DMS153 (cell line): Measurements from ENCODE around the gene IL1RAPL2.

Source experiments
- DNase-seq: peaks from one replicate; lab custom pipeline; 2025; lab: John Stamatoyannopoulos, UW

Gene IL1RAPL2

DNA sequence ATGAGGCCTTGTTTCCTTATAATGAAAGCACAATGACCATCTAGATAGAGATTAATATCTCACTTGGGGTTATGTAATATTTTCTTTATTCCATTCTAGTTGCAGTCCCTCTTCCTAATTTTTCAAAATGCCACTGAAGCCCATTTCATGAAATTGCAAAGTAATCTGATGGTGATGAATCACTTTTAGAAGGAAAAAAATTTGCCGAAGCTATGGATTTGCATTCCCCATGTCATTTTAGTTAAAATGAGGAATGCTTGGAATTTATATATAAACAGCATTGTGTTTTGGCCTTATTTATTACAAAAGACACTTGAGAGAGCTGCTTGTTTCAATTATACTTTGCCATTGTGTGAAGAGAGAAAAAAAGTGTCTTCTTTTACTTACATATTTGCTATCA lies 896.2 kb downstream of the IL1RAPL2 start:
- DNase-seq, result no peak

DNA sequence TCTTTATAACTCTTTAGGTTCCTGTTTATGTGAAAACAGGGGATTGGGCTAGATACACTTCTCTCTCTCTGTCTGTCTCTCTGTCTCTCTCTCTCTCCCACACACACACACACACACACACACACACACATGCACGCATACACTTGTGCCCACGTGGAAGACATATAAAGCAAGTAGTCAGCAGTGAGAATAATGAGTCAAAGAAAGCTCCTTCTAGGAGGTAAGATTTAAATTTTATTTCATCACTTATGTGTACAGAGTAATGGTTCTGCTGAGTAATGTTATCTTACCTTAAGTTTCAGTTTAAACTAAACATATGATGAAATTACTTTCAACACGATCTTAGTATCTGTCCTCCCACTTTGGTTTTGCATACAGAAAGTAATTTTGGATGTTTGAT lies 897.5 kb downstream of the IL1RAPL2 start:
- DNase-seq, result no peak

DNA sequence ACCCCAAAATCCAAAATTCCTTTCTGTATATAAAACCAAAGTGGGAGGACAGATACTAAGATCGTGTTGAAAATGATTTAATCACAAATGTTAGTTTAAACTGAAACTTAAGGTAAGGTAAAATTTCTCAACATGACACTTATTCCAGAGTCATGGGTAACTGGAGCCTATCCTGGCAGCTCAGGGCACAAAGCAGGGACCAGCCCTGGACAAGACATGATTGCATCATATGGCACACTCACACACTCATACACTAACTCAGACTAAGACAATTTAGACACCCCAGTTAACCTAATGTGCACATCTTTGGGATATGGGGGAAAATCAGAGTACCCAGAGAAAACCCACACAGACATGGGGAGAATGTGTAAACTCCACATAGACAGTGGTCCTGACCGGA lies 898.6 kb downstream of the IL1RAPL2 start:
- no peak for DNase-seq

DNA sequence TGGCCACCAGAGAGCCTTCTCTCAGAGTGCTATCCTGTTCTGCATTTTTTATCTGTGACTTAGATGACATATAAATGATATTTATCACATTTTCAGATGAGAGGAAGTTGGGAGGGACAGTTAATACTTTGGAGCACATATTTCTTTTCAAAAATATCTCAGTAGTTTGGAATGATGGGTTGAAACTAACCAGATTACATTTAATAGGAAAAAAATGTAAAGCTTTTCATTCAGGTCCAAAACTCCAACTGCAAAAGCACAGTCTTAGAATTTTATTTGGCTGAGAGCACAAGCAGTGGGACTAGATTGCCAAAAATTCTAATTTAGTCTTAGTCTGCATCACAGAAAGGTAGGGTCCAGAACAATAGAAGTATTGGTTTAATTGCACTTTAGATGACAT lies 902.7 kb downstream of the IL1RAPL2 start:
- DNase-seq, result no peak

DNA sequence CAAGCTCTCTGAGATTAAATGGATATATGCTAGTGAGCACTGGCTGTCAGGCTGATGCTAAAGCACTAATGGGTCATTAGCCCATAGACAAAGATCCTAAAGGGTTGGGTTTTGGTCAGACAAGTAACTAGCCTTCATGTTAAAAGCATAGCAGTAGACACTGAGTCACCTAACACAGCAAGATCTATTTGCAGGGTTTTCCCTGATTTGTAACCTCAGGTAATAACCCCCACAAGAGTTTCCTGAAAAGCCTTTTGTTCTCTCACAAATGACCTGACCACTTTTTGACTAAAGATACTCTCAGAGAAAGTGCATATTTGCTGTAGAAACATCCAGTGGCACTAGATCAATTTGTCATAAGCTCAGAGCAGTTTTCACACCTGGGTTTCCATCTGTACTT lies 905.6 kb downstream of the IL1RAPL2 start:
- DNase-seq, result no peak

DNA sequence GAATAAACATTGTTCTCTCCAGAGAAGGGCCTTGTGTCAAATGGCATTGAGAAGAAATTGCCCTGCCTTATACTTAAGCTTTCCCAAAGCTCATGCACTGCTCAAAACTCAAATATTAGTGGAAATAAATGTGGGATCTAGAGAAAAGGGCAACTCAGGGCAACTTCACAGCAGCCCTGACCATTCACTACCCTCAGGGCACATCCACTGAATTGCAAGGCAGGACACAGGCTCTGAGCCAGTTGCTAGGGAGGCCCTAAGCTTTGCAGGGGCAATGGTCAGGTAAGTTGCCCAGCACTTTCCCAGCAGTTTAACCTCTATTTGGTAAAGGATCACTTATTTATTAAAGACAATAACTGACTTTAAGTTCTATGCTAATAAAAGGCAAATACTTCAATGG lies 909.8 kb downstream of the IL1RAPL2 start:
- DNase-seq, result no peak

DNA sequence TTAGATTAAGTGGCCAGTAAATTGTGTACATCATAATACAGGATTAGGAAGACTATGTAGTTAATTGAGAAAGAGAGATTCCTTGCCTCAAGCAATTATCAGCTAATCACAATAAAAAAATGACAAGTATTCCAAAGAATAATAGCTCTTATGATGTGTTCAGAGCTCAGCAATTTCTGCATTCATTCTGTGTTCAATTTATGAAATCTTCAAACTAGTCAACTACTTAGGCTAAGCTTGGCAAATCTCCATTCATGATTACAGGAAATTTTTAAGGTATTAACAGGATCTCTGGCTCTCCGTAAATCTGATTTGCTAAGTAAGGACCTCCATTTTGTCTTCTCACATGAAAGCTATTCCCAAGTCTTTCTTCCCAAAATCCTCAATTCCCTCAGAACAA lies 911.4 kb downstream of the IL1RAPL2 start:
- no peak for DNase-seq

DNA sequence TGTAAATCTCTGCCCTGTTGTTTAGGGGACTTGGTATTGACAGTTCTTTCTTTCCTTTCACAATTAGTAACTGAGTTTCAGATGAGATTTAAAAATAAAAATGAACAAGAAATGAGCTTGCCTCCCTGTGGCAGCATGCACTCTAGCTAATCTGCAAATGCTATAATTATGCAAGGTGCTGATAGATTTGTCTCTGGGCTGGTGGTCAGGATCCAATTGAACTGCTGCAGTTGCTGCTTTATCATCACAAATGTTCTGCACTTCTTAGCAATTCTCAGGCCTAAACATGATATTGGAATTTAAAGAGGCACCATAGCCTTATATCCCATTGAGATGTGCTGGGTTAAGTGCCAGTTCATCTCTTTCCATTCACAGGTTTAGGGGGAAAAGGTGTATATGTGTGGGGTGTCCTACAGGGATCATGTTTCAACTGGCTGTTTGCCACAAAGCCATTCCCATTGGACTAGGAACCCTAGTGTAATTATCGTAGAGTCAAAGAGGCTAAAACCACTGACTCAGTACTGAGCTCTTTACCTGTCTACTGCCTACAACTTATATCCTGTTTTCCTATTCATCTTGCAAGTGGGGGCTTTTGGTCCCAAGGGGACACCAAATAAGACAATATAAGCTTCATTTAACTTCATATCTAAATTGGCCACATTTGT lies 914.8 kb downstream of the IL1RAPL2 start:
- DNase-seq, result no peak

DNA sequence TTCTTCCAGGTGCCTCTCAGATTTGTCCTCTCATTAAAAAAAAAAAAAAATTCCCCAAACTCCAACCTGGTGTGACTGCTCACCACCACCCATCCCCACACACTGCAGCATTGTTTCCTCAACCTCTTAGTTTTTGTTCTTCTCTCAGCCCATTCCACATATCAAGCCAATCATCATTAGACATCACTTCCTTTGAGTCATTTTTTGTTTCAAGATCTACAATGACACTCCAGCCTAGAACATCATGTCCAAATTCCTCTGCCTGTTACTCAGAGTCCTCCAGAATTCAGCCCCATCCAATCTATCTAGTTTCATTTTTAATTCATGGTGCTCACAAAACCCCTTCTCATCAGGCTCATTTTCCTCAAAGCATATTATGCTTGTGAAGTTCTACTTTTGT lies 917.0 kb downstream of the IL1RAPL2 start:
- DNase-seq, result no peak

DNA sequence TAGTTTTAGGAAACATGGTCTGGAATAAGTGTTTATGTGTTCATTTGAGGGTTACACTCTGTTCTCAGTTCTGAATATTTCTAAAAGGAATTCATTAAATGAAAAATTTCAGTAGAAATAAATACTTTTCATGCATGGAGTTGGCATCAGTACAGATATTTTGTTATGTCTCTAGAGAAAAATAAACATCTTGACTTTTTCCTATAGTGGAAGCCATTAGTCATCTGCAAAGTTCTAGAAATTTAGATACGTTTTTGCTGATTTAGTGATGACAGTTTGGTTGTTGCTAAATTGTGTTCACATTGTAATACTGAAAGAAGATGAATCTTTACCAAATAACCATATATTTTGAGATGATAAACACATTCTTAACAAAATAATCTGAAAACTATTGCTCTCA lies 922.7 kb downstream of the IL1RAPL2 start:
- DNase-seq, result no peak

DNA sequence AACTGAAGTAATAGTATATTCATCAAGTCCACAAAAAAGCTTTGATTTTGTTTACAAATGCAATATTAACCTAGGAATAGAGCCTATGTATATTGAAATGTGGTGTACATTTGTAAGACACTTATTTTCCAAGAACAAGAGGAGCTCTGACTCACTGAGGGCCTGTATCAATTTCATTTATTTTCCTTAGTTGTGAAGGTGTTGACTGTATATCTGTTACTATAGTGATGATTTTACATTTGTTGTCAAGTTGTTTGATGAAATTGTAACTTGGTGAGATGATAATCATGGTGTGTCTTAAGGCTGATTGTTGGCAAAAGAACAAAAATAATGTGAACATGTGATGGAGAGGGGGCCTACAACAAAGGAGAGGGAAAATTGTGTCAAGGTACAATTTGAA lies 929.4 kb downstream of the IL1RAPL2 start:
- no peak for DNase-seq

DNA sequence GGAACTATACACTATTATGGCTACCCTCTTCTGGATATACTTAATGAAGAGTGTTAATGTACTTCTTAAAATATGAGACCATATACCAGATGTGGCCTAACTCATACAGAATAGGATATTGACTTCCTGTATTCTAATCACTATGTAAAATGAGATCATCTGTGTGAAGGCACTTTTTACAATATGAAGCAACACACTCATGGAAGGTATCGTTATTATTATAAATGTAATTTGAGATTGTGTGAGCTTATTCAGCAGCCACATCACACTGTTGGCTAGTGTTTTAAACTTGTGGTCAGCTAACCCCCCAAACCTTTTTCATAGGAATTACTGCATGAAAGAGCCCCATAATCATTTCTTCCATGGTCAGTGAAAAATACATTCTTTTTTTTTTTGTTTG lies 936.3 kb downstream of the IL1RAPL2 start:
- no peak for DNase-seq

DNA sequence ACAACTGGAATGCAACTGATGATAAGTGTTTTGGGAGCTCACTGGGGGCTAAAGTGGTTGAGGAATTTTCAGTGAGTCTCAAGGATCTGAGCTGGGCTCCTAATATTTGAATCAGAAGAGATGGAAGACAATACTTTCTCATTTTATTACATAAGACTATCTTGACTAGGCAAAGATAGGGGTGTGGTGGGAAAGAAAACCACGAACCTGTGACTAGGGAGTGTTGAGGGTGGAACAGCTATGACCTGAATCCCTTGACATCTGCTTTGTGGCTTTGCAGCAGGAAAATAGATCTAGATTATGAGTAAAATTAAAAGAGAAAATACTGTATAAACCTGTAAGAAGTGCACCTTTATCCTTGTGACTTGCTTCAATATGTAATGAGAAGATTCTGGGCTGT lies 949.6 kb downstream of the IL1RAPL2 start:
- DNase-seq, result no peak

DNA sequence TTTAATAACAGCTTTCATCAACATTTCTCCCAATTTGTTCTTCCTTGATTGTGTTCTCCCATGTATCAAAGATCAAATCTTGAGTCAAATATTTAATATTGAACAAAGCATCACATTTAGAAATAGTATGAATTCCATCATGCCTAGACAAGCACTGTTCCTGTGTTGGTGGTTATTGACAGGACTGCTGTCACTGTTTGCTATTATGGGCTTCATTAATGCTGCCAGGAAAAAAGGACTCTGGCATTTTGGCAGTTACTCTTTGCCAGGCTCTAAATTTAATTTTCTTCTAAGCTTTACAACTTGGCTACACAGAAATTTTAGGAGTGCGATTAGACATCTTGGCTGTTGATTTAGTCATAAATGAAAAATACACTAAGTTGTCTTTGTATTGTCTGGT lies 960.4 kb downstream of the IL1RAPL2 start:
- DNase-seq, result no peak

DNA sequence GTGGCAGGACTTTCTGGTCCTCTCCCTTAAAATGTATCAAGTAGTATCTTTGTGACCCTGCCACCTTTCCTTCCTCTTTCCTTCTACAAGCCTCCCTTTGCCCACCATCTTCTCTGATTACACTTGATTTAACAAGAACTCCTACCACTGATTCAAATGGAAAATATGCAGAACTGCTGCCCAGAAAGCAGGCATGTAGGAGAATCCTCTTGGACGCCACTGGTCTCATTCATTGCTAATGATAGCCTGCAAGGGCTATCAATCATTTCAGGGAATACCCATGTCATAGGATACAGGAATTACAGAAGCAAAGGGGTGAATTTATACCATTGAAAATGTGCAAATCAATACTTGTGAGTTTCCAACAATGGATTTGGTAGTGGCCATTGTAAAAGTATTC lies 961.8 kb downstream of the IL1RAPL2 start:
- no peak for DNase-seq

DNA sequence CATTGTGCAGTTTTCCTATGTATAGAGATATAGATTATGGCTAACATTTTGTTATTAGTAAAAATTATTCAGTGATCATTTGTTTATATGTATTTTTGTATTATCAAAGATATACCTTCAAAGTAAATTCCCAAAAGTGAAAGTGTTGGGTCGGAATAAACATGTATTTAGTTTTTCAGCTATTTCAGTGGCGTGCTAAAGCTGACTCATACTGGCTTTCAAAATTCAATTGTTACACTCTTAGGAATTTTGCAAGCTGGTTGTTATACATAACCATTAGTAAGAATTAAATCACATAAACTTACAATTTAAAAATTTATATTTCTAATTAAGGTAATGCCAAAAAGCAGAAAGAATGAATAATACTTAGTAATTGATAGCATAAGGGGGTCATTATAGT lies 968.0 kb downstream of the IL1RAPL2 start:
- DNase-seq, result no peak

DNA sequence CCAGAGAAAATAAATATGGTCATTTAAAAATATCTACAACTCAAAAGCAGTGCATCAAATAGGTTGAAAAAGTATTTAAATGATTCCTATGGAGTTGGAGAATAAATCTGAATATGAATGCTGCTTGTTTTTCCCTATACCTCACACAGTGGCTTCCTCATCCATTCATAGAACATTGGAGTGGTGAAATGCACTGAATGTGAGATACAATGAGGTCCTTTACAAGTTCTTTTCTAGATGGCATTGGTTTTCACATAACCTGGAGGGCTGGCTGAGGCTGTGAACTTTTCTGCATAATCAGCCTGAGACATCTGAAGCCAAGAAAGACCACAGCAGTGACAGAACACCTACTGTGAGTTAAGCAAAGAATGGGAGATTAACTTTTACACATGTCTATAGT lies 977.3 kb downstream of the IL1RAPL2 start:
- DNase-seq, result no peak

DNA sequence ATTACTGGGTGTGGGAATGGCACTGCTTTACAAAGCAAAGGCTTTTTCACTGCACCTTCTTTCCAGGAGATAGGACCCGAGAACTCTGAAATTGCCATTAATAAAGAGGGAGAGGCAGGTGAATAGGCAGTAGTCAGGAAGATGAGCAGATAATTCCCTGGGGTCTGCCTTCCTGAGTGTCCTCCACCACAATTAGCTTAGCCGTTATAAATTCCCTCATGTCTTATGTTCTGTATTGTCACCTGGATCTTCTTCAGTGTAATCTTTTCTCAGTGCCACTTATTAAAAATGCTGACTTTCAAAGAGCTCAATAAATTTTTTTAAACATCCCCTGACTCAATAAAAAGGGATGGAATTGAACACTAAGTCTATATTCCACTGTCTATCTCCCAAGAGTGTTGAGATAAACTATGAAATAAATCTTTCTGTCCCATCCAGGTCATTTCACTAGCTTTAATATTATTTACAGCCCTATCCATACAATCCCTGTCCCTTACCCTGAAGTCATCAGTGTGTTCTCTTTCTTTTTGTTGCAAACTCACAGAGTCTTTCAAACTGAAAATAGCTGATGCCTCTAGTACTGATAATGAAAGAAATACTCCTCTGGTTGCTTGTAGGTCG lies 984.2 kb downstream of the IL1RAPL2 start:
- no peak for DNase-seq

DNA sequence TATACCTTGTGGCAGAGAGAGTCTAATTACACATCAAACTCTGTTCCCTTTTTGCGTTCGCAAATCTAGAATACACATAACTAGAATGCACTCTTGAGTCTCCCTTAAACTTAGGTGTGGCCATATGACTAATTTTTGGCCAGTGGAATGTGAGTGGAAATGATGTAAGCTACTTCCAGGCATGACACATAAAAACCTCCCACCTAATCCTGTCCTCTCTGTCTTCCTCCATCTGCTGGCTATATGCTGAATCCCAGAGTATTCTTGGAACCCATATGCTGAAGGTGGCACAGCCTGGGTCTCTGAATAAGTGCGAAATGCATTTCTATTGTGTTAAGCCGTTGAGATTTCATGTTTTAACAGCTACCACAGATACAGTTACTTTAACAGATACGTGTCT lies 986.4 kb downstream of the IL1RAPL2 start:
- no peak for DNase-seq

DNA sequence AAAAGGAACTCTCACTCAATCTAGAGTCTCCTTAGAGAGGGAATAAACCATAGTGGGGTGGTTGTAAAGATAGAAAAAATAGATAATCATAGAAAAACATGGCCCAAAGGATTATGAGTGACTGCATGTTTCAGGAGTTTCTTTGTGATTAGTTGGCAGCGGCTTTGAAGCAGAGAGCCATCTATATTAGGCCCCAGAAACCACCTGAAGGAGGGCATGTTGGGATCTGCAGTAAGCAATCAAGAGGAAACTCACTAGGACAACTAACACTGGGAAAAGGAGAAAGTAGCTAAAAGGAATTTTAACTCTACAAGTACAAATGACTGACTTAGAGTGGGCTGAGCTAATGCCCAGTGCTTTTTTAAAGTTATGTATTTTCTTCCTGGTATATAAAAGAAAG lies 987.1 kb downstream of the IL1RAPL2 start:
- DNase-seq, result no peak

DNA sequence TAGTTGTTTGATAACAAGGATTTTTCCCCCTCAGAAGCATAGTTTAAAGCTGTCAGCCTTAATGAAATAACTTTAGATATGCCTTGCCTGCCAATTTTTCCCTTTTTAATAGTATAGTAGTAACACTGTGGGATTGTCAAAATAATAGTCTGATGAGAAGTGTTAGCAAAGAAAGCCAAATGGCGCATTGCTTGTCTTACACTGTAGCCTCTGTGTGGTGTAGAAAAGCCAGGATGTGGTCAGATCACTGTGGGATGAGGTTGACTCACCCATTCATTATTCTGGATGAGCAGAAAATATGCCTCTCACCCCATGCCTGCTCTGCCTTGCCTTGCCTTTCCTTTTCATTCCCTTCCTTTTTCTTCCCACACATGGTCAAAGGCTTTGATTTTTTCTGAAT lies 998.5 kb downstream of the IL1RAPL2 start:
- DNase-seq, result no peak

DNA sequence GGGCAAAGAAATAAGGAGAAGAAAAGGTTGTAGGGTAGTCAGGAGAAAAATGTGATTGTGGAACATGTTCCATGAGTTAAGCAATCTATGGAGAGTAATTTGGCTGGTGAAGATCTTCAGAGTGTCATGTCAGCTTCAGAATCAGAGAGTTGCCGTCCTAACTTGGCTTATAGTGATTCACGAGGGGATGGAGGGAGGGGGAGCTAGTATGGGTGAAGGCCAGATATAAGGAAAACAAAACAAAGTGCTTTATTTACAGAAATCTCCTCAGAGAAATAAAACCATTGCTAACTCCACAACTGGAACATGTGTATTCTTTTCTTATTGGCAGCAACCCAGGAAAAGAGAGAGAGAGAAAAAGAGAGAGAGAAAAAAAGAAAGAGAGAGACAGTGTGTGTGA lies 999.9 kb downstream of the IL1RAPL2 start:
- DNase-seq, result no peak

DNA sequence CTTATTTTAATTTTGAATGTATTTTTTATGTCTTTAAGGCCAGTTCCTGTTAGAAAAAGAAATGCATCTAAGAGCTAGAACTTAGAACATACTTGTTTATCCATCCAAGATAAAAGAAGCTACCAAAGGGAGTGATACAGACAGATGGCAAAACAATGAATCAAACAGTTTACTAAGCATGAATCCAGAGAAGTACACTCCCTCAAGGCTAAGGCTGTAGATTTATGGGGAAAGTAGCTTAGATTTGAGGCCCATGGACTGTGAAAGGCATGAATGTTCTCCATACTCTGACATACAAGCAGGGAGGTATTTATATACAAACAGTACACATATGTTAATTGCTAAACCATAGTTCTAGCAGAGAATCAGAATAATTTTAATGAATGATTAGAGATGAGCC lies 1001.1 kb downstream of the IL1RAPL2 start:
- DNase-seq, result no peak

DNA sequence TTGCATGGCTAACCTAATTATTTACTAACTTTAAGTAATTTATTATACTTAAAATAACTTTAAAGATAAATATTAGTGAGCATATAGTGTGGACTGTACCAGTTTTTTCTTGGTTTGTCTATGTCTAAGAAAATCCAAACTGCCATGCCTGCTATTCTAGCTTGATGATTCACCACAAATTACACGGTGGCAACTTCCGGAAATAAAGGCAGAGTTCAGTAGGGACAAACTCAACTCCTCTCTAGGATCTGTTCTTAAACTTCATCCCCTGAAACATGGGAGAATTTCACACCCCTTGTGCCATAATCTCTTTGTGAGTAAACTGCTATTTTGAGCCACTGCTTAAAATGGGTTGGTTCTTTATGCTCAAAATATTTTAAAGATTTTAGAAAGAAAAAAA lies 1042.7 kb downstream of the IL1RAPL2 start:
- DNase-seq, result no peak
